ENCODE results near the gene SLC35E1.

DNA sequence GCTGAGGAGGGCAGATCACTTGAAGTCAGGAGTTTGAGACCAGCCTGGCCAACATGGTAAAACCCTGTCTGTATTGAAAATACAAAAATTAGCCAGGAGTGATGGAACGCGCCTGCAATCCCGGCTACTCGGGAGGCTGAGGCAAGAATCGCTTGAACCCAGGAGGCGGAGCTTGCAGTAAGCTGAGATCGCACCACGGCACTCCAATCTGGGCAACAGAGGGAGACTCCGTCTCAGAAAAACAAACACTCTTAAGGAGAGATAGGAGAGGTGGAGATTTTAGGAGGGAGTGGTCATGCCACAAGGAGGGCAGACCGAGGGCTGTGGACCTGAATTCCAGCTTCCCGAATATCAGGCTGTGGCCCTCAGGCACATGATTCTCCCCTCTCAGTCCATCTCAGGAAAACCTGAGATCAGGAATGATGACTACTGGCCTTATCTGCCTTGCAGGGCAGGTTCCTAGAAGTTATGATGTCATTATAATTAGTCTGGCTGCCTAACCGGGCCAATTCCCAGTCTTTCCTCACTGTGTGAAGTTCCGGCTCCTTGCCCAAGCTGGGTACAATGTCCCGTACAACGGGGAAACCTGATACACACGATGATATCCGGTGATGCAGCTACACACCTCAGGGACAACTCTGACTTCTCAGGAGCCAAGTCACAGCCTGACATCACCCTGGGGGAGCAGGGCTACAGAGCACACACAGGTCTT lies 2.5 kb downstream of the SLC35E1 start:
- no peak for TF ChIP-seq POLR2A (IDR thresholded peaks at IDR 0.05)
- TF ChIP-seq, protein P1, sequence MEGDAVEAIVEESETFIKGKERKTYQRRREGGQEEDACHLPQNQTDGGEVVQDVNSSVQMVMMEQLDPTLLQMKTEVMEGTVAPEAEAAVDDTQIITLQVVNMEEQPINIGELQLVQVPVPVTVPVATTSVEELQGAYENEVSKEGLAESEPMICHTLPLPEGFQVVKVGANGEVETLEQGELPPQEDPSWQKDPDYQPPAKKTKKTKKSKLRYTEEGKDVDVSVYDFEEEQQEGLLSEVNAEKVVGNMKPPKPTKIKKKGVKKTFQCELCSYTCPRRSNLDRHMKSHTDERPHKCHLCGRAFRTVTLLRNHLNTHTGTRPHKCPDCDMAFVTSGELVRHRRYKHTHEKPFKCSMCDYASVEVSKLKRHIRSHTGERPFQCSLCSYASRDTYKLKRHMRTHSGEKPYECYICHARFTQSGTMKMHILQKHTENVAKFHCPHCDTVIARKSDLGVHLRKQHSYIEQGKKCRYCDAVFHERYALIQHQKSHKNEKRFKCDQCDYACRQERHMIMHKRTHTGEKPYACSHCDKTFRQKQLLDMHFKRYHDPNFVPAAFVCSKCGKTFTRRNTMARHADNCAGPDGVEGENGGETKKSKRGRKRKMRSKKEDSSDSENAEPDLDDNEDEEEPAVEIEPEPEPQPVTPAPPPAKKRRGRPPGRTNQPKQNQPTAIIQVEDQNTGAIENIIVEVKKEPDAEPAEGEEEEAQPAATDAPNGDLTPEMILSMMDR (IDR thresholded peaks at IDR 0.05 in 8 of 11, conservative IDR thresholded peaks at IDR 0.05 in 3 of 11), result no peak
- TF ChIP-seq POLR2AphosphoS5 (IDR thresholded peaks at IDR 0.05), result no peak

Data from spleen (tissue), 7 donors.